ENCODE measurements around the gene GAS6.

DNA sequence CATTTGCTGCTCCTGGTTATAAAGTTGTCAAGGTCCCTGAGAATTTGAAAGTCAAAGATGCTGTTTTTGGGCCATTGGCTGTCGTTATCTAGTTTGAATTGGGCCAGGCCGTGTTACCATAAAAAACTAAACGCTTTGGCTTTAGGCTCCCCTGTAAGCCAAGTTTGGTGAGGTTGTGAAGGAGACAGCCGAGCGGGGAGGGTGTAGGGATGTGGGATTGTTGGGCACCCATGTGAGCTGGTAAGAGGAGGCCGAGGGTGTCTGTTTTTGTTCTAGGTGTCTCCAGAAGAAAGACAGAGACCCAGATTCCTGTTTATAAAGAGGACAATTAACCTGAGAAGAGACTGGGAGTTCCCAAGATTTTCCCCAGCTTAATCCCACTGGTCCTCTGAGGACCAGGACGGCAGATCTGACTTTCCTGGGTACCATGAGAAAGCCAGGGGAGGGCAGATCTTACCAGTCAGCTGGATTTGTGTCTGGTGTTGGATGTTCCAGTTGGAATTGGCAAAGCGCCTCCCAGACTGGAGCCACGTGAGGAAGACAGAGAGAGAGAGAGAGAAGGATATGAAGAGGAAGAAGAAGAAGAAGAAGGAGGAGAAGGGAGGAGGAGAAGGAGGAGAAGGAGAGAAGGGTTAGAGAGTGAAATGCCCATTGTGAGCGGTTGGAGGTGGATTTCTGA lies 79.8 kb downstream of the GAS6 start:
- no peak for TF ChIP-seq MXI1 (conservative IDR thresholded peaks at IDR 0.05; ENCODE audit: poor library complexity, severe bottlenecking)
- TF ChIP-seq CTCF (IDR thresholded peaks at IDR 0.05; ENCODE audit: poor library complexity, severe bottlenecking), result no peak
- TF ChIP-seq, protein P1, sequence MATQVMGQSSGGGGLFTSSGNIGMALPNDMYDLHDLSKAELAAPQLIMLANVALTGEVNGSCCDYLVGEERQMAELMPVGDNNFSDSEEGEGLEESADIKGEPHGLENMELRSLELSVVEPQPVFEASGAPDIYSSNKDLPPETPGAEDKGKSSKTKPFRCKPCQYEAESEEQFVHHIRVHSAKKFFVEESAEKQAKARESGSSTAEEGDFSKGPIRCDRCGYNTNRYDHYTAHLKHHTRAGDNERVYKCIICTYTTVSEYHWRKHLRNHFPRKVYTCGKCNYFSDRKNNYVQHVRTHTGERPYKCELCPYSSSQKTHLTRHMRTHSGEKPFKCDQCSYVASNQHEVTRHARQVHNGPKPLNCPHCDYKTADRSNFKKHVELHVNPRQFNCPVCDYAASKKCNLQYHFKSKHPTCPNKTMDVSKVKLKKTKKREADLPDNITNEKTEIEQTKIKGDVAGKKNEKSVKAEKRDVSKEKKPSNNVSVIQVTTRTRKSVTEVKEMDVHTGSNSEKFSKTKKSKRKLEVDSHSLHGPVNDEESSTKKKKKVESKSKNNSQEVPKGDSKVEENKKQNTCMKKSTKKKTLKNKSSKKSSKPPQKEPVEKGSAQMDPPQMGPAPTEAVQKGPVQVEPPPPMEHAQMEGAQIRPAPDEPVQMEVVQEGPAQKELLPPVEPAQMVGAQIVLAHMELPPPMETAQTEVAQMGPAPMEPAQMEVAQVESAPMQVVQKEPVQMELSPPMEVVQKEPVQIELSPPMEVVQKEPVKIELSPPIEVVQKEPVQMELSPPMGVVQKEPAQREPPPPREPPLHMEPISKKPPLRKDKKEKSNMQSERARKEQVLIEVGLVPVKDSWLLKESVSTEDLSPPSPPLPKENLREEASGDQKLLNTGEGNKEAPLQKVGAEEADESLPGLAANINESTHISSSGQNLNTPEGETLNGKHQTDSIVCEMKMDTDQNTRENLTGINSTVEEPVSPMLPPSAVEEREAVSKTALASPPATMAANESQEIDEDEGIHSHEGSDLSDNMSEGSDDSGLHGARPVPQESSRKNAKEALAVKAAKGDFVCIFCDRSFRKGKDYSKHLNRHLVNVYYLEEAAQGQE (IDR thresholded peaks at IDR 0.05; ENCODE audit: borderline replicate concordance), result no peak
- TF ChIP-seq EP300 (conservative IDR thresholded peaks at IDR 0.05; ENCODE audit: poor library complexity, severe bottlenecking), result no peak
- TF ChIP-seq EZH2 (IDR thresholded peaks at IDR 0.05; ENCODE audit: borderline replicate concordance, insufficient read depth, low read length, poor library complexity, severe bottlenecking), result no peak
- TF ChIP-seq POLR2AphosphoS5 (IDR thresholded peaks at IDR 0.05), result no peak
- no peak for TF ChIP-seq RAD21 (conservative IDR thresholded peaks at IDR 0.05)
- TF ChIP-seq TAF1 (IDR thresholded peaks at IDR 0.05; ENCODE audit: low read depth), result no peak
- no peak for TF ChIP-seq SMC3 (conservative IDR thresholded peaks at IDR 0.05; ENCODE audit: poor library complexity)
